Measurements from ENCODE around the gene ZNF521.

GRCh38 chr18:25228410-25228809 is 123.6 kb downstream of the ZNF521 start:
- TF ChIP-seq POLR2A (IDR thresholded peaks at IDR 0.05; ENCODE audit: low read depth, low read length) (no peak), SPI1 (IDR thresholded peaks at IDR 0.05; ENCODE audit: low read depth, low read length) (no peak), POLR2AphosphoS5 (IDR thresholded peaks at IDR 0.05; ENCODE audit: low read depth, low read length) (no peak), TAF1 (IDR thresholded peaks at IDR 0.05; ENCODE audit: low read depth, low read length) (no peak), PAX5 (IDR thresholded peaks at IDR 0.05; ENCODE audit: insufficient read depth, low read length, severe bottlenecking) (no peak)

All from GM12891 (cell line).